Osteocyte (in vitro differentiated cells): ENCODE results near the gene SCAPER. TPM values are rescaled to one million over a fixed set of nuclear protein-coding genes. Genes with fewer than 3 reads are reported as not detected.

Experiments
- DNase-seq: peaks from one replicate; pipeline ENCODE4 v3.0.0; 2021; ENCODE audit warnings: mixed read lengths; ENCODE audit not compliant: unreplicated experiment; ENCODE audit errors: extremely low spot score
- H3K27ac Mint-ChIP-seq: one replicate; pipeline ENCODE4 v1.8.0; 2021; ENCODE audit warnings: mild to moderate bottlenecking, mixed read lengths; ENCODE audit not compliant: unreplicated experiment
- H3K27me3 Mint-ChIP-seq: one replicate; pipeline ENCODE4 v1.8.0; 2021; ENCODE audit warnings: mixed read lengths; ENCODE audit not compliant: unreplicated experiment
- H3K36me3 Mint-ChIP-seq: one replicate; pipeline ENCODE4 v1.8.0; 2021; ENCODE audit warnings: mixed read lengths; ENCODE audit not compliant: unreplicated experiment
- H3K4me1 Mint-ChIP-seq: one replicate; pipeline ENCODE4 v1.8.0; 2021; ENCODE audit warnings: mixed read lengths; ENCODE audit not compliant: unreplicated experiment
- H3K4me3 Mint-ChIP-seq: one replicate; pipeline ENCODE4 v1.8.0; 2021; ENCODE audit warnings: mild to moderate bottlenecking, moderate library complexity, mixed read lengths; ENCODE audit not compliant: unreplicated experiment
- H3K9me3 Mint-ChIP-seq: one replicate; pipeline ENCODE4 v1.8.0; 2021; ENCODE audit warnings: mixed read lengths; ENCODE audit not compliant: unreplicated experiment
- CTCF ChIP-seq: fragments of 200-600 bp; sonication (generic); IDR thresholded peaks from 2 replicates; pipeline ENCODE4 v1.5.0; 2021; ENCODE audit warnings: antibody characterized with exemption, mild to moderate bottlenecking, moderate library complexity
- total RNA-seq: library from RNA; stranded (reverse); gene quantifications from 2 replicates; pipeline ENCODE4 v1.2.1, GENCODE V29; 2021

Gene SCAPER
- total RNA-seq, 1 donor from 2014 or later = 20.0 TPM

- no peak for TF ChIP-seq CTCF
- H3K9me3 Mint-ChIP-seq = no peaks in the 10 kb centered on the region
- H3K36me3 Mint-ChIP-seq = peaks cover 6% of the 10 kb centered on the region
- DNase-seq = no peak
- H3K4me1 Mint-ChIP-seq = no peaks in the 10 kb centered on the region
- H3K27ac Mint-ChIP-seq = no peak overlapping the region
- no peaks in the 10 kb centered on the region for H3K27me3 Mint-ChIP-seq
- no peak overlapping the region for H3K4me3 Mint-ChIP-seq
Measured at GRCh38 chr15:76377217-76377616, 527.9 kb downstream of the SCAPER start.

- H3K4me1 Mint-ChIP-seq = no peaks in the 10 kb centered on the region
- H3K9me3 Mint-ChIP-seq = no peaks in the 10 kb centered on the region
- no peak overlapping the region for H3K27ac Mint-ChIP-seq
- H3K4me3 Mint-ChIP-seq = no peak overlapping the region
- H3K36me3 Mint-ChIP-seq = peaks cover 10% of the 10 kb centered on the region
- H3K27me3 Mint-ChIP-seq = no peaks in the 10 kb centered on the region
- no peak for DNase-seq
- TF ChIP-seq CTCF = no peak
Measured at GRCh38 chr15:76376816-76377215, 528.3 kb downstream of the SCAPER start.

GRCh38 chr15:76376029-76376428 lies 529.1 kb downstream of the SCAPER start:
- Mint-ChIP-seq H3K9me3 (no peaks in the 10 kb centered on the region), H3K36me3 (peaks cover 10% of the 10 kb centered on the region), H3K27me3 (no peaks in the 10 kb centered on the region), H3K4me1 (no peaks in the 10 kb centered on the region), H3K27ac (no peak overlapping the region), H3K4me3 (no peak overlapping the region)
- DNase-seq = no peak
- TF ChIP-seq CTCF = no peak

GRCh38 chr15:76368122-76368621 lies 537.0 kb downstream of the SCAPER start:
- Mint-ChIP-seq H3K27ac (no peak overlapping the region), H3K4me3 (no peak overlapping the region), H3K4me1 (no peaks in the 10 kb centered on the region), H3K9me3 (no peaks in the 10 kb centered on the region), H3K36me3 (peaks cover 8% of the 10 kb centered on the region), H3K27me3 (no peaks in the 10 kb centered on the region)
- no peak for TF ChIP-seq CTCF
- DNase-seq = no peak

- Mint-ChIP-seq H3K9me3 (no peaks in the 10 kb centered on the region), H3K27me3 (no peaks in the 10 kb centered on the region), H3K36me3 (no peaks in the 10 kb centered on the region), H3K4me1 (no peaks in the 10 kb centered on the region), H3K27ac (no peak overlapping the region), H3K4me3 (no peak overlapping the region)
- no peak for TF ChIP-seq CTCF
- no peak for DNase-seq
Measured at GRCh38 chr15:76366714-76367113, 538.4 kb downstream of the SCAPER start.
